HFF-Myc (cell line): ENCODE measurements around the gene EZR.

Source experiments
- DNase-seq: peaks from one replicate; pipeline ENCODE4 v3.0.0-alpha.2; 2011; ENCODE audit warnings: low read depth; ENCODE audit errors: extremely low read depth
- H3K4me3 ChIP-seq: replicated peaks from 2 replicates; pipeline ENCODE4 v1.5.1; 2011; ENCODE audit warnings: low read depth, mild to moderate bottlenecking, control low read depth, low read length
- CTCF ChIP-seq: IDR thresholded peaks from 2 replicates; pipeline ENCODE4 v1.5.1; 2012; ENCODE audit warnings: mild to moderate bottlenecking, low read depth, low read length, control low read depth; ENCODE audit errors: missing control alignments

Gene EZR

GRCh38 chr6:158744986-158745430, 74.2 kb downstream of the EZR start:
- no peak overlapping the region for H3K4me3 ChIP-seq
- no peak for TF ChIP-seq CTCF
- no peak for DNase-seq

- no peak overlapping the region for H3K4me3 ChIP-seq
- DNase-seq: no peak
- no peak for TF ChIP-seq CTCF
Observed at GRCh38 chr6:158743033-158743651, 76.0 kb downstream of the EZR start.

- DNase-seq: no peak
- no peak overlapping the region for H3K4me3 ChIP-seq
- no peak for TF ChIP-seq CTCF
Observed at GRCh38 chr6:158739673-158740072, 79.5 kb downstream of the EZR start.

DNA sequence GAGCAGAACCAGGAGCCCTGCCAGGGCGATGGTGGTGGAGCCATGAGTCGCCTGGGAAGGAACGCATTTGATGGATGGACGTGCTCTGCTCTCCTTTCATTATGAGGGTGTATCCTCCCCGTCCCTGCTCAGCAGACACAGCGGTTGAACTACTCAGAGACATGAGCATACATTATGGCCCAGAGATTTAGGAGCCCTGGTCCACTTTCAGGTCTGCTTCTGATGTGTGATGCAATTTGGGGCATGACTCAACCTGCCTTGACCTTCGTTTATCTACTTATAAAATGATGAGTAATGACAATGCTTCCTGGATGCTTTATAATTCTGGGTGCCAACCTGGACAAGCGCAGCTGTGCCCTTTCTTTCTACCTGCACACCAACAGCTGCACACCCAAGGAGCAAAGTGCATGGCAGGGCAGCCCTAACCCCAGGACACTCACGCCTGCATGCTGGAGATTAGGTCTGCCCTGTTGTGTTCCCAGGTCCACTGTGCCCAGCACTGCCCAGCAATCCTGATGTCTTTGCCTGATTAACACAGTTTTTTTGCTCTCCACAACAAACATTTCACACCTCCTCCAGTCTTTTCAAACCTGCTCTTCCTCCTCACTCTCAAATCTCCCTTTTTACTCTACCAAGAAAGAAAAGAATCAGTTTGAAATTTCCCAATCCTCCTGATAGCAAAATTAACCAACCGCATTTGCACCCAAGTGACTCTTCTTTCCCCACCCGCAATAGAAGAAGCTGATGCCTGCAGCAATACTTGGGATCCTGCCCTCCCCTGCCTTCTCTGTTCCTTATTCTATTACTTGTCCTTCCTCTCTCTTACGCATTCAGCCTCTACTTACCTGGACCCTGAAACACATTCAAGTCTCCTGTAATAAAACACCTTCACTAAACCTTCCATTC, 81.2 kb downstream of the EZR start:
- TF ChIP-seq CTCF: no peak
- DNase-seq: no peak
- H3K4me3 ChIP-seq: no peak overlapping the region

GRCh38 chr6:158737082-158737709, 82.0 kb downstream of the EZR start:
- TF ChIP-seq CTCF: no peak
- H3K4me3 ChIP-seq: no peak overlapping the region
- DNase-seq: no peak

DNA sequence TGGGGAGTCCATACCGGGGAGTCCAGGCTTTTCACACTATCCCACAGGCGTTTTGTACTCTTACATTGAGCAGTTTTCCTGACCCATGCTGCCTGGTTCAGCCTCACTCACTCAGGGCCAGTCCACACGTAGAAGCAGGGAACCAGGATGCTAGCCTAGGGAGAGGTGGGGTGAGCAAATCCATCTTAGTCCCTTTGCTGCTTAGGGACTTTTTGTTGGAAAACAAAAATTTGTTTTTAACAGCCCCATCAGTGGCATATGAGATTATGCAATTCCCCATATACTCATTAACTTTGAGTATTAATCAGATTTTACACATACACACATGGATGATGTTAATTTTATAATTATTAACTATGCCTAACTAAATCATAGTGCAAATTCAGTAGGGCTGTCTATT, 84.2 kb downstream of the EZR start:
- no peak overlapping the region for H3K4me3 ChIP-seq
- DNase-seq: no peak
- TF ChIP-seq CTCF: no peak
